ENCODE results near the gene ZFAND2B.

ZFAND2B gene

GRCh38 chr2:219234331-219234730 lies 27.7 kb downstream of the ZFAND2B start:
- TF ChIP-seq, protein P1, sequence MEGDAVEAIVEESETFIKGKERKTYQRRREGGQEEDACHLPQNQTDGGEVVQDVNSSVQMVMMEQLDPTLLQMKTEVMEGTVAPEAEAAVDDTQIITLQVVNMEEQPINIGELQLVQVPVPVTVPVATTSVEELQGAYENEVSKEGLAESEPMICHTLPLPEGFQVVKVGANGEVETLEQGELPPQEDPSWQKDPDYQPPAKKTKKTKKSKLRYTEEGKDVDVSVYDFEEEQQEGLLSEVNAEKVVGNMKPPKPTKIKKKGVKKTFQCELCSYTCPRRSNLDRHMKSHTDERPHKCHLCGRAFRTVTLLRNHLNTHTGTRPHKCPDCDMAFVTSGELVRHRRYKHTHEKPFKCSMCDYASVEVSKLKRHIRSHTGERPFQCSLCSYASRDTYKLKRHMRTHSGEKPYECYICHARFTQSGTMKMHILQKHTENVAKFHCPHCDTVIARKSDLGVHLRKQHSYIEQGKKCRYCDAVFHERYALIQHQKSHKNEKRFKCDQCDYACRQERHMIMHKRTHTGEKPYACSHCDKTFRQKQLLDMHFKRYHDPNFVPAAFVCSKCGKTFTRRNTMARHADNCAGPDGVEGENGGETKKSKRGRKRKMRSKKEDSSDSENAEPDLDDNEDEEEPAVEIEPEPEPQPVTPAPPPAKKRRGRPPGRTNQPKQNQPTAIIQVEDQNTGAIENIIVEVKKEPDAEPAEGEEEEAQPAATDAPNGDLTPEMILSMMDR (IDR thresholded peaks at IDR 0.05; ENCODE audit: poor library complexity, severe bottlenecking) = no peak
- Histone ChIP-seq H3K36me3 (ENCODE audit: low read depth) (peaks cover 79% of the 10 kb centered on the region), H3K4me1 (ENCODE audit: insufficient read depth, poor library complexity, severe bottlenecking) (peaks cover 4% of the 10 kb centered on the region), H3K9me3 (ENCODE audit: severe bottlenecking) (no peaks in the 10 kb centered on the region), H3K27me3 (ENCODE audit: insufficient read depth, poor library complexity, severe bottlenecking) (no peaks in the 10 kb centered on the region), H3K27ac (ENCODE audit: poor library complexity, severe bottlenecking) (no peak overlapping the region), H3K4me3 (ENCODE audit: severe bottlenecking) (no peak overlapping the region)
- no peak for DNase-seq (ENCODE audit: low spot score)
- ATAC-seq (ENCODE audit: low read depth) = no peak

GRCh38 chr2:219243291-219243761 lies 36.7 kb downstream of the ZFAND2B start:
- Histone ChIP-seq H3K4me3 (ENCODE audit: severe bottlenecking) (no peak overlapping the region), H3K4me1 (ENCODE audit: insufficient read depth, poor library complexity, severe bottlenecking) (peaks cover 8% of the 10 kb centered on the region), H3K27ac (ENCODE audit: poor library complexity, severe bottlenecking) (no peak overlapping the region), H3K9me3 (ENCODE audit: severe bottlenecking) (no peaks in the 10 kb centered on the region), H3K36me3 (ENCODE audit: low read depth) (peaks cover 26% of the 10 kb centered on the region), H3K27me3 (ENCODE audit: insufficient read depth, poor library complexity, severe bottlenecking) (no peaks in the 10 kb centered on the region)
- ATAC-seq (ENCODE audit: low read depth) (no peak), DNase-seq (ENCODE audit: low spot score) (no peak)
- TF ChIP-seq, protein P1 (IDR thresholded peaks at IDR 0.05; ENCODE audit: poor library complexity, severe bottlenecking) = no peak

DNA sequence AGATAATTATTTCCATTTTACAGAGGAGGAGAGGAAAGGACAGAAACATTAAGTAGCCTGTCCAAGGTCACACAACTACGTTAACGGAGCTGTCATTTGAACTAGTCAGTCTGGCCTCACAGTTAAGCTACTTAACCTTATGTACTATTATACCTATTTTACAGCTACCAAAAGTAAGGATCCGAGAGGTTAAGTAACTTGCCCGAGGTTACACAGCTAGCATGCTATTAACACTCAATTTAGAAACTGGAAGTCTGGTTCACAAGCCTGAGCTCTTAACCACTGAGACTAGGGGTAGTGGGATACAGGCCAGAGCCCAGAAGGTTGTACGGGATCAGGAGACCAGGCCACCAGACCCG lies 38.2 kb downstream of the ZFAND2B start:
- Histone ChIP-seq H3K4me1 (ENCODE audit: insufficient read depth, poor library complexity, severe bottlenecking) (peaks cover 21% of the 10 kb centered on the region), H3K36me3 (ENCODE audit: low read depth) (peaks cover 23% of the 10 kb centered on the region), H3K4me3 (ENCODE audit: severe bottlenecking) (peak overlapping the region; percentile 50), H3K27me3 (ENCODE audit: insufficient read depth, poor library complexity, severe bottlenecking) (no peaks in the 10 kb centered on the region), H3K27ac (ENCODE audit: poor library complexity, severe bottlenecking) (peak overlapping the region; percentile 97), H3K9me3 (ENCODE audit: severe bottlenecking) (no peaks in the 10 kb centered on the region)
- TF ChIP-seq, protein P1 (IDR thresholded peaks at IDR 0.05; ENCODE audit: poor library complexity, severe bottlenecking) = no peak
- DNase-seq (ENCODE audit: low spot score) = no peak
- no peak for ATAC-seq (ENCODE audit: low read depth)

- H3K9me3 ChIP-seq (ENCODE audit: severe bottlenecking) = no peaks in the 10 kb centered on the region
- ATAC-seq (ENCODE audit: low read depth) (peak; percentile 53), DNase-seq (ENCODE audit: low spot score) (peak; percentile 87)
- H3K4me1 ChIP-seq (ENCODE audit: insufficient read depth, poor library complexity, severe bottlenecking) = peaks cover 26% of the 10 kb centered on the region
- H3K4me3 ChIP-seq (ENCODE audit: severe bottlenecking) = peak within 1 kb of the TSS; percentile 50
- H3K36me3 ChIP-seq (ENCODE audit: low read depth) = peaks cover 28% of the 10 kb centered on the region
- no peaks in the 10 kb centered on the region for H3K27me3 ChIP-seq (ENCODE audit: insufficient read depth, poor library complexity, severe bottlenecking)
- TF ChIP-seq, protein P1 (IDR thresholded peaks at IDR 0.05; ENCODE audit: poor library complexity, severe bottlenecking) = no peak
- peak within 1 kb of the TSS; percentile 97 for H3K27ac ChIP-seq (ENCODE audit: poor library complexity, severe bottlenecking)
Observed at GRCh38 chr2:219245148-219245898, 38.7 kb downstream of the ZFAND2B start, which contains the start of the genes GLB1L and STK16. Gene GLB1L (minus strand): TSS chr2:219245444. CDS start chr2:219243573, 1,871 bp downstream. Gene STK16 (plus strand): TSS chr2:219245479. CDS start chr2:219246000, 521 bp downstream.

GRCh38 chr2:219245899-219246230 lies 39.3 kb downstream of the ZFAND2B start:
- peaks cover 34% of the 10 kb centered on the region for H3K36me3 ChIP-seq (ENCODE audit: low read depth)
- no peak for DNase-seq (ENCODE audit: low spot score)
- H3K4me3 ChIP-seq (ENCODE audit: severe bottlenecking) = peak overlapping the region; percentile 50
- H3K9me3 ChIP-seq (ENCODE audit: severe bottlenecking) = no peaks in the 10 kb centered on the region
- TF ChIP-seq, protein P1 (IDR thresholded peaks at IDR 0.05; ENCODE audit: poor library complexity, severe bottlenecking) = no peak
- H3K4me1 ChIP-seq (ENCODE audit: insufficient read depth, poor library complexity, severe bottlenecking) = peaks cover 32% of the 10 kb centered on the region
- no peak for ATAC-seq (ENCODE audit: low read depth)
- no peaks in the 10 kb centered on the region for H3K27me3 ChIP-seq (ENCODE audit: insufficient read depth, poor library complexity, severe bottlenecking)
- peak overlapping the region; percentile 97 for H3K27ac ChIP-seq (ENCODE audit: poor library complexity, severe bottlenecking)

Data from RWPE2 (cell line).